ENCODE results near the gene CRYBG1.

Gene CRYBG1

GRCh38 chr6:106360410-106360988 is at the start of gene CRYBG1:
Gene CRYBG1, plus strand, starts transcription at chr6:106360717. Its CDS starts 192 bp downstream, at chr6:106360909.
- DNase-seq (ENCODE audit: low read depth), result no peak
- in situ Hi-C loops (cut with HindIII; ENCODE audit: low sequenced_read_pairs), result no loop called here
- peak within 1 kb of the TSS; percentile 46 for H3K4me3 ChIP-seq (ENCODE audit: low read depth, low read length)
- peak; percentile 74 for TF ChIP-seq CTCF (IDR thresholded peaks at IDR 0.05; ENCODE audit: low read depth, low read length, missing control alignments)

GRCh38 chr6:106315765-106316374 is 44.6 kb upstream of the CRYBG1 start:
- H3K4me3 ChIP-seq (ENCODE audit: low read depth, low read length), result no peak overlapping the region
- in situ Hi-C loops (cut with HindIII; ENCODE audit: low sequenced_read_pairs), result no loop called here
- TF ChIP-seq CTCF (IDR thresholded peaks at IDR 0.05; ENCODE audit: low read depth, low read length, missing control alignments), result no peak
- DNase-seq (ENCODE audit: low read depth), result no peak

- in situ Hi-C loops (cut with HindIII; ENCODE audit: low sequenced_read_pairs), result no loop called here
- no peak overlapping the region for H3K4me3 ChIP-seq (ENCODE audit: low read depth, low read length)
- no peak for DNase-seq (ENCODE audit: low read depth)
- no peak for TF ChIP-seq CTCF (IDR thresholded peaks at IDR 0.05; ENCODE audit: low read depth, low read length, missing control alignments)
Observed at GRCh38 chr6:106316375-106316766, 44.1 kb upstream of the CRYBG1 start.

GRCh38 chr6:106318061-106318460 is 42.5 kb upstream of the CRYBG1 start:
- TF ChIP-seq CTCF (IDR thresholded peaks at IDR 0.05; ENCODE audit: low read depth, low read length, missing control alignments), result no peak
- H3K4me3 ChIP-seq (ENCODE audit: low read depth, low read length), result no peak overlapping the region
- DNase-seq (ENCODE audit: low read depth), result no peak
- in situ Hi-C loops (cut with HindIII; ENCODE audit: low sequenced_read_pairs), result no loop called here

- no peak for DNase-seq (ENCODE audit: low read depth)
- H3K4me3 ChIP-seq (ENCODE audit: low read depth, low read length), result no peak overlapping the region
- TF ChIP-seq CTCF (IDR thresholded peaks at IDR 0.05; ENCODE audit: low read depth, low read length, missing control alignments), result no peak
- in situ Hi-C loops (cut with HindIII; ENCODE audit: low sequenced_read_pairs), result no loop called here
Observed at GRCh38 chr6:106318851-106319250, 41.7 kb upstream of the CRYBG1 start.

- no peak overlapping the region for H3K4me3 ChIP-seq (ENCODE audit: low read depth, low read length)
- in situ Hi-C loops (cut with HindIII; ENCODE audit: low sequenced_read_pairs), result no loop called here
- DNase-seq (ENCODE audit: low read depth), result no peak
- TF ChIP-seq CTCF (IDR thresholded peaks at IDR 0.05; ENCODE audit: low read depth, low read length, missing control alignments), result no peak
Observed at GRCh38 chr6:106321940-106322339, 38.6 kb upstream of the CRYBG1 start.

Measured in astrocyte of the cerebellum (primary cell).